CD4-positive, alpha-beta T cell treated with Interleukin-15 for 1 hour (primary cell): Measurements from ENCODE around the gene WDR88.
"Not testable (repeated sequence)": the region's sequence is repeated elsewhere in the genome, so short reads cannot be mapped to it uniquely, and the experiment has no call there.

ENCODE experiments used
- DNase-seq: peaks from one replicate; pipeline ENCODE4 v3.0.0-alpha.2; 2020

The WDR88 gene

DNA sequence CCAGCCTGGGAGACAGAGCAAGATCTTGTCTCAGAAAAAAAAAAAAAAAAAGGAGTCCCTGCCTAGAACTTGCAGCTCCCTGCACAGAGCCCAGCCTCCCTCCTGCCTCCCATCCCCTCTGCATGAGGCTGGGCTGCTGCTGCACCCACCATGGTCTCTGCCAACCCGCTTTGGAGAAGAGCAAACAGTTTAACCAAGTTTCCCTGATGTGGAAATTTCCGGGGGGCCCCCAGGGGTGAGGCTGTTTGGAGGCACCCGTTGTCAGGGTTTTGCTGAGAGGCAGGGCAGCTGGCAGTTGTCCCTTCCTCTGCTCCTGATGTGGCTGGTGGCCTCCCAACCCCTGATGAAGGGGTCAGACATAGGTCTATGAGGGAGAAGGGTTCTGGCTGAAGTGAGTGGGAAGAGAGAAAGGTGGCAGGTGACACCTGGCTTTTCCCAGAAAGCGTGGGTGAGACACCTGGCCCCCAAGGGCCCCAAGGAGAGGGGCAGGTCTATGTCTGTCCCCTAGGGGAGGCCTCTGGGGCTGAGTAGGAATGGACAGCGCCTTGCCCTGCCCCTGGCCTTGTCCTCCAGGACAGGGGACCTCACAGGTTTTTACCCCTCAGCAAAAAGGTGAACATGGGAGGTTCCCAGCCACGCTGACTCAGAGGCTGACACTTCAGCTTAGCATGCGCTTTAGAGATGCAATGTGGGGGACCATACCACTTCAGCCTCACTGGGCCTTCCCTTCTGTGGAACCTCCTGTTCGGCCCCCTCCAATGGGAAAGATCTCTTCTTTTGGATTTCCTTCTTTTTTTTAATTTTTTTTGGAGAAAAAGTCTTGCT lies 67.7 kb downstream of the WDR88 start:
- DNase-seq, result no peak

DNA sequence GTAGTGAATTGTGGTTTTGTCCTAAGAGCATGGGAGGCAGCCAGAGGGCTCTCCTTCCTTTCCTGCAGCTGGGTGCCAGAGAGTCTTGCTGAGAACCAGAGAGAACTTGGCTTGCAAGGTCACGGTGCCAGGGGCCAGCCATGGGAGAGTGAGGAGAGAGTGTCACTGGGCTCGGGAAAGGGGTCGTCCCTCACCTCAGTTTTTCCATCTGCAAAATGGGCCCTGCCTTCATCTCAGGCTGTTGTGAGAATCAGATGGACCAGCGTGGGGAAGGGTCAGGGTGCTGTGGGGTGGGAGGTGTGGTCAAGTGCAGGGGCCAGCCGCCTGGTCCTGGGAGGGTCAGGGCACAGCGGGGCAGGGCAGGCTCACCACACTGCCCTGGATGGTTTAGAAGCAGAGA lies 69.6 kb downstream of the WDR88 start:
- DNase-seq, result no peak

DNA sequence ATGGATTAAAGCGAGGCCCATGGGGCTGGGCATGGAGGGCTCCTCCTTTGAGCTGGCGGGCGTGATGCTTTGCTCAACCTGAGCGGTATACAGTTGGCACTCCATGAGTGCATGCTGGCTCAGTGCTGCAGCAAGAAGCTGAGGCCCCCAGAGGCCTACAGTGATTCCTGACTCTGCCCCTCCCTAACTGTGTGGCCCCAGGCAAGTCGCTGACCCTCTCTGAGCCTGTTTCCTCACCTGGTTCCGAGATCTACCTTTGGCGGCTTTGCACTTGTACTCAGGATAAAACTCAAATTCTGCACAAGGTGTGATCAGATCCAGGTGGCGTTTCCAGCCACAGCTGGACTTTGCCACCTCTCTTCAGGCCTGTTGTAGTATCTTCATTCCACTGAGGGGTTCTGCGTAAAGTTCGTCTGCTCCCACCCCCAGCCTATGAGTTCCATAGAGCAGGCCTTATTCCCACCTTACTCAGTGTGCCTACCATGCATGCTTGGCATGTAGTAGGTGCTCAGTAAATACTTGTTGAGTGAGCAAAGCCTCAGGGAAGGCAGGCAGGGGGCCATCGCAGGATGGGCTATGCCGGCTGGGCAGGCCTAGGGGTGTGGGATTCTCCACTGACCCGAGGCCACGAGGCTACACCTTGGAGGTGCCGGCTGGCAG lies 70.1 kb downstream of the WDR88 start:
- DNase-seq, result no peak

DNA sequence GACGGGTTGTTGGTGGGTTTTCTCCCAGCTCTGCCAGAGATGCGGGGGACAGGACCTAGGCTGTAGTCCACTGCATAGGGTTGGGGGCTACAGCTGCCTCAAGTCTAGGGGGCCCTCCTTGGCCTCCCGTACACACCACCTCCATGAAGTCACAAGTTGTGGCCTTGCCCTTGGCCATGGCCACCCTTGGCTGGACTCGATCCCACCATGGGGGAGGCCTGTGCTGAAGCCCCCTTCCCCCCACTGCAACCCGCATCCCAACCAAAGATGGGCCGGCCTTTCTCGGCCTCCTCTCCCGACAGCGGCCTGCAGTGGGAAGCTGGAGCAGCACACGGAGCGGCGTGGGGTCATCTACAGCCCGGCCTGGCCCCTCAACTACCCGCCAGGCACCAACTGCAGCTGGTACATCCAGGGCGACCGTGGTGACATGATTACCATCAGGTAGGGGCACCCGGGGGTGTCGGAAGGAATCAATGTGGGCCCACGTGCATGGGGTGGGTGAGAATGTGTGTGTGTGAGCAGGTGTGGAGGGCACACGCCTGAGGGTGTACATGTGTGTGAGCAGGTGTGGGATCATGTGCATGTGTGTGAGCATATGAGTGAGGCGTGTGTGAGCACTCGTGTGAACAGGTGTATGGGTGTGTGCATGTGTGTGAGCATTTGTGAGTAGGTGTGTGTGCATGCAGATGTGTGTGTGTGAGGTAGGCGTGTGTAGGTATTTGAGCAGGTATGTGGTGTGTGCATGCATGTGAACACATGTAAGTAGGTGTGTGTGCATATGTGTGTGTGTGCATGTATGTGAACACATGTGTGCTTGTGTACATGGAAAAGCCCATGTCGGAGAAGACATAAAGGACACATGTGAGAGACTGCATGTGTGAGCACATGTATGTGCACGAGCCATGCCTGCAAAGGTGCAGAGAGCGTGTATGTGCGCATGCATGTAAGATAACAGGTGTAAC lies 70.9 kb downstream of the WDR88 start:
- no peak for DNase-seq

DNA sequence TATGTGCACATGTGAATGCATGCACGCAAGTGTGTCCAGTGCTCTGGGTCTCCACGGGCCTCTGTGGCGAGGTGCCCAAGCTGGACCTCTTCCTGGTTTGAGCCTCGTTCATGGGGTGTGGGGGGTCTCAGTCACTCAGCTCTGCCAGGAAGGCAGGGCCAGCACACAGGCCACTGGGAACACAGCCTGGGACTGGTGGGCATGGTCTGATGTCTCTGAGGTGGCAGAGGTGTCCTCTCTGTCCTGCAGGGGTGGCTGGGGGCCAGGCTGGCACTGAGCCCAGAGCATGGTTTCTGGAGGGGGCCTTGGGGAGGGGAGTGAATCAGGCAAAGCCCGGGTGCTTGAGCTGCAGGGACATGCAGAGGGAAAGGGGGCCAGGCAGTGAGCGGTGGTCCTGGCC lies 71.6 kb downstream of the WDR88 start:
- no peak for DNase-seq

DNA sequence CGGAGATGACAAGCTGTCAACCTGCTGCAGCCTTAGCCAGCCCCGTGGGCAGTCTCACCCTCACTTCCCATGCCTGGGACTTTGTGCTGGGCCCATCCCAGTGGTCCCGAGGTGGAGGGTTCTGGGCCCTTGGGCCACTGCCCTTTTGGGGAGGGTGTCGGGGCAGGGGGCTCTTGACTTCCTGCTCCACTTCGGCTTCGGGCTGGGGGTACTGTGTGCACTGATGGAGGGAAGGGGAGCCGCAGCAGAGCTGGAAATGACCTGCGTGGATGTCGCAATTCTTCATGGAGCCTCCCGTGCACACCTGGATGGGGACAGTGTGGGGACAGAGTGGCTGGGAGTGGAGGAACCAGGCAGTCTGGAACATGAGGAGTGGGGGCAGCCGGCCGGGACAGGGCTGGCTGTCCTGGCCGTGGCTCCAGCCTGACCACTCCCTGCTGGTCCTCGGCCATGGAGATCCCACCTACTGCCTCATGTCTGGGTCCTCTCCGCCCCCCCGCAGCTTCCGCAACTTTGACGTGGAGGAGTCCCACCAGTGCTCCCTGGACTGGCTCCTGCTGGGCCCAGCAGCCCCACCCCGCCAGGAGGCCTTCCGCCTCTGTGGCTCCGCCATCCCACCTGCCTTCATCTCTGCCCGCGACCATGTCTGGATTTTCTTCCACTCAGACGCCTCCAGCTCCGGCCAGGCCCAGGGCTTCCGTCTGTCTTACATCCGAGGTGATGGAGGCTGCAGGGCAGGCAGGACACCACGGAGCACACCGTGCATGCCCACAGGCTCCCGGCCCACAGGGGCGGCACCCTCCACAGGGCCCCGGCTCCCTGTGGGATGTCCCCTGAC lies 72.4 kb downstream of the WDR88 start:
- no peak for DNase-seq

DNA sequence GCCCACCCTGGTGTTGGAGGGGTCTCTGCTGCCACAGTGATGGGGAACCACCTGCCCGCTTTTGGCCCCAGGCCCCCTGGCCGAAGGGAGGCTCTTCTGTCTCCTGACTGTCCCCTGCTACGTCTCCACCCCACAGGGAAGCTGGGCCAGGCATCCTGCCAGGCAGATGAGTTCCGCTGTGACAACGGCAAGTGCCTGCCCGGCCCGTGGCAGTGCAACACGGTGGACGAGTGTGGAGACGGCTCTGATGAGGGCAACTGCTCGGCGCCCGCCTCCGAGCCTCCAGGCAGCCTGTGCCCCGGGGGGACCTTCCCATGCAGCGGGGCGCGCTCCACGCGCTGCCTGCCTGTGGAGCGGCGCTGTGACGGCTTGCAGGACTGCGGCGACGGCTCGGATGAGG lies 73.2 kb downstream of the WDR88 start:
- no peak for DNase-seq

DNA sequence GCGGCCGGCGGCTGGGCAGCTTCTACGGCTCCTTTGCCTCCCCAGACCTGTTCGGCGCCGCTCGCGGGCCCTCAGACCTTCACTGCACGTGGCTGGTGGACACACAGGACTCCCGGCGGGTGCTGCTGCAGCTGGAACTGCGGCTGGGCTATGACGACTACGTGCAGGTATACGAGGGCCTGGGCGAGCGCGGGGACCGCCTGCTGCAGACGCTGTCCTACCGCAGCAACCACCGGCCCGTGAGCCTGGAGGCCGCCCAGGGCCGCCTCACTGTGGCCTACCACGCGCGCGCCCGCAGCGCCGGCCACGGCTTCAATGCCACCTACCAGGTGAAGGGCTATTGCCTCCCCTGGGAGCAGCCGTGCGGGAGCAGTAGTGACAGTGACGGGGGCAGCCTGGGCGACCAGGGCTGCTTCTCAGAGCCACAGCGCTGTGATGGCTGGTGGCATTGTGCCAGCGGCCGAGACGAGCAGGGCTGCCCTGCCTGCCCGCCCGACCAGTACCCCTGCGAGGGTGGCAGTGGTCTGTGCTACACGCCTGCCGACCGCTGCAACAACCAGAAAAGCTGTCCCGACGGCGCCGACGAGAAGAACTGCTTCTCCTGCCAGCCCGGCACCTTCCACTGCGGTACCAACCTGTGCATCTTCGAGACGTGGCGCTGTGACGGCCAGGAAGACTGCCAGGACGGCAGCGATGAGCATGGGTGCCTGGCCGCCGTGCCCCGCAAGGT lies 73.8 kb downstream of the WDR88 start:
- DNase-seq, result no peak

DNA sequence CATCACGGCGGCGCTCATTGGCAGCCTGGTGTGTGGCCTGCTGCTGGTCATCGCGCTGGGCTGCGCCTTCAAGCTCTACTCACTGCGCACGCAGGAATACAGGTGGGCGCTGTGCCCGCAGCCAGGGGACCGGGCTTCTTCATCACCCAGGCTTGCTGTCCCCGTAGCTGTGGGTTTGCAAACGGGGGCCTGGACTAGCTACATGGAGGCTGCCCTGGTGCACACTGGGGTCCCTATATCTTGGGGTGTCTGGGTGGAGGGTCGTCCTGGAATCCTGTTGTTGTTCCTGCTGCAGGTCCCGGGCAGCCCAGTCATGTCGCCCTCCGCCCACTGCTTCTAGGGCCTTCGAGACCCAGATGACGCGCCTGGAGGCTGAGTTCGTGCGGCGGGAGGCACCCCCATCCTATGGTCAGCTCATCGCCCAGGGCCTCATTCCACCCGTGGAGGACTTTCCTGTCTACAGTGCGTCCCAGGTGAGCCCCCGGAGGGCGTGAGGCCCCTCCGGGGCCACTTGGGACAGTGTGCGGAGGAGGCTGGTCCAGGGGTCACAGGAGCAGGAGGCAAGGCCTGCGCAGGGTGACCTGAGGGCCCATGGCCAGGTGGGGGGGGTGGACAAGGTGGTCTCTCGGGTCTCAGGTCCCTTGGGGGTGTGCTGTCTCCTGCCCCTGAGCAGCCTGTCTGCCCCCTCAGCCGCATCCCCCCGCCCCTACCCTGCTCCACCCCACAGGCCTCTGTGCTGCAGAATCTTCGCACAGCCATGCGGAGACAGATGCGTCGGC lies 74.5 kb downstream of the WDR88 start:
- DNase-seq, result no peak

DNA sequence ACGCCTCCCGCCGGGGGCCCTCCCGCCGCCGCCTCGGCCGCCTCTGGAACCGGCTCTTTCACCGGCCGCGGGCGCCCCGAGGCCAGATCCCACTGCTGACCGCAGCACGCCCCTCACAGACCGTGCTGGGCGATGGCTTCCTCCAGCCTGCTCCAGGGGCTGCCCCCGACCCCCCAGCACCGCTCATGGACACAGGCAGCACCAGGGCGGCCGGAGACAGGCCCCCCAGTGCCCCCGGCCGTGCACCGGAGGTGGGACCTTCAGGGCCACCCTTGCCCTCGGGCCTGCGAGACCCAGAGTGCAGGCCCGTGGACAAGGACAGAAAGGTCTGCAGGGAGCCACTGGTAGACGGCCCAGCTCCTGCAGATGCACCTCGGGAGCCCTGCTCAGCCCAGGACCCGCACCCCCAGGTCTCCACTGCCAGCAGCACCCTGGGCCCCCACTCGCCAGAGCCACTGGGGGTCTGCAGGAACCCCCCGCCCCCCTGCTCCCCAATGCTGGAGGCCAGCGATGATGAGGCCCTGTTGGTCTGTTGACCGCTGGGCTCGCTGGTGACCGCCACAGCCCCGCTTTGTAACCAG lies 75.2 kb downstream of the WDR88 start:
- DNase-seq, result no peak

DNA sequence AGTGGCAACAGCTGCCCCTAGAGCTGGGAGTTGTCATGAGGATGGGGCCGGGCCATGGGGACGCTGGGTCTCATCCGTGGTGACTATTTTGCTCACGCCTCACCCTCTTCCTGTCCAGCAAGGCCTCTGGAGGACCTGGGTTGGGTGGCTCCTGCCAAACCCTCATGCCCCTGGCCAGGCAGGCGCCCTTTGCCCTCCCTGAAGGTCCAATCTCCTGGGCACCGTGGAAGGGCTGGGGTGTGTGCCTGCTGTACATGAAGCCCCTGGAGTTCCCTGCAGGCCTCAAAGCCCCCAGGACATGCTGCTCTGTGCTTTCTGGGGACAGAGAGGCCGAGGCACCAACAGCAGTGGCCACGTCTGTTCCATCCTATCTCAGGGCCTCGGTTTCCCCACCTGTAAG lies 76.0 kb downstream of the WDR88 start:
- DNase-seq, result no peak

DNA sequence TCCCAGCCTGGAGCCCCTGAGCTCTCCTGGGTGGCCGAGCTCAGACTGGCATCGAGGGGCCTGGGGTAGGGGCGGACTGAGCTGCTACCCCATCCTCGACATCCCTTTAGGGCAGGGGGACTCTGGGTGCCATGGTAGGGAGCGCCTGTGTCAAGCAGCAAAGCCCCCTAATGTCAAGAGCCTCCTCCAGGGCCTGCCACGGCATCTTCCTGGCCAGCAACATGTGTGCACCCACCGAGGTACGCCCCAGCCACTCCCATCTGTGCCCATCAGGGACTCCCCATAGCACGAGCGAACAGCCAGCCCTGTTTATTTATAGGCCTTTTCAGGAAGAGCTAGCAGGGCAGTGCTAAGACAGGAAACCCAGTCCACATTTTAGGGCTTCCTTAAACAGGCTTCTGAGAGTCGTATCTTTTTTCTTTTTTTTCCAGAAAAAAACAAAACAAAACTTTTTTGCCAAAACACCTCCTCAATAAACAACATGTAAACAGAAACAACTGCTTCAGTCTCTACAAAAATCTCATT lies 76.5 kb downstream of the WDR88 start:
- no peak for DNase-seq

DNA sequence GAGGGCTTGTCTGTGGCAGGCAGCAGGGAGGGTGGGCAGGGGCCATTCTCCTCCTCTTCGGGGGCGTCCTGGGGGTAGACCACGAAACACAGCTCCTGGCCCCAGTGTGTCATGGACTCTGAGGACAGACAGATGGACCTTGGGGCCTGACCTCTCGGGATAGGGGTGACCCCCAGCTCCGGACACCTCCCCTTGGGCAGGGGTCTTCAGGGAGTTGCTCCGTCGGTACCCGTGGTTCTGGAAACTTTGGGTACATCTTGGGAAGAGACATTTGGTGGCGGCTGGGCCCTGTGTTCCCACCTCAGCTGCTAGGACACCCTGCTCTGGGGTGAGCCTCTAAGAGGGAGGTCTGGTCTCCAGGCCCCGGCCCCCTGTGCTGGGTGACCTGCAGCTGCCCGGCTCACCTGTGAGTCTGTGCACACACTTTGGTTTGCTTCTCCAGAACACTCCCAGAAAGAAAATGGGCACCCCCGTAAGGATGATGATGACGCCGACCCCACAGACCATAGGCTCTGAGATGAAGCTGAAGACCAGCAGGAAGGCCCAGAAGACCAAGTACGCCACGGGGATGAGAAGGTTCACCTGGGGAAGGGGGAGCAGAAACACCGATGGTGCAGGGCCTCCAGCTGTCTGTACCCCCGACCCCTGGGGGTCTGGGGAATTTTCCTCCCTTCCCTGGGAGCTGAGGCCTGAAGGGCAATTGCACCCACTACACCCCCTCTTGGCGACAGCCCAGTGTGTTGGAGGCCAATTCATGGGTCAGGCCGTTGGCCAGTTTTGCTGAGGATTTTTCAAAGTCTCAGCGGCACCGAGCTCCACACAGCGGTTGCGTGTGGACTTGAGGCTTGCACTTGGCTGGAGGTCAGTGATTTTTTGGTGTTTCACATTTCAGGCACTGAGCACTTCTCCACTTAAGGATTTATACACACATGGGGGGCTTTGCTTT lies 77.3 kb downstream of the WDR88 start:
- no peak for DNase-seq

DNA sequence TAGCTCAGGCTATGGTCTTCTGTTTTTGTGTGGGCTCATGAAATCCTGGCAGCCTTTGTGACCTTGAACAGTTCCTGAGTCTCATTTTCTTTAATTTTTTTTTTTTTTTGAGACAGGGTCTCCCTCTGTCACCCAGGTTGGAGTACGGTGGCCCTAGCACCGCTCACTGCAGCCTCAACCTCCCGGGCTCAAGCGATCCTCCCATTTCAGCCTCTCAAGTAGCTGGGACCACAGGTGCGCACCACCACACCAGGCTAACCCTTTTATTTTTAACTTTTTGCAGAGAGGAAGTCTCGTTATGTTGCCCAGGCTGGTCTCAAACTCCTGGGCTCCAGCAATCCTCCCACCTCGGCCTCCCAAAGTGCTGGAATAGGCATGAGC lies 77.9 kb downstream of the WDR88 start:
- DNase-seq, result not testable (repeated sequence)

DNA sequence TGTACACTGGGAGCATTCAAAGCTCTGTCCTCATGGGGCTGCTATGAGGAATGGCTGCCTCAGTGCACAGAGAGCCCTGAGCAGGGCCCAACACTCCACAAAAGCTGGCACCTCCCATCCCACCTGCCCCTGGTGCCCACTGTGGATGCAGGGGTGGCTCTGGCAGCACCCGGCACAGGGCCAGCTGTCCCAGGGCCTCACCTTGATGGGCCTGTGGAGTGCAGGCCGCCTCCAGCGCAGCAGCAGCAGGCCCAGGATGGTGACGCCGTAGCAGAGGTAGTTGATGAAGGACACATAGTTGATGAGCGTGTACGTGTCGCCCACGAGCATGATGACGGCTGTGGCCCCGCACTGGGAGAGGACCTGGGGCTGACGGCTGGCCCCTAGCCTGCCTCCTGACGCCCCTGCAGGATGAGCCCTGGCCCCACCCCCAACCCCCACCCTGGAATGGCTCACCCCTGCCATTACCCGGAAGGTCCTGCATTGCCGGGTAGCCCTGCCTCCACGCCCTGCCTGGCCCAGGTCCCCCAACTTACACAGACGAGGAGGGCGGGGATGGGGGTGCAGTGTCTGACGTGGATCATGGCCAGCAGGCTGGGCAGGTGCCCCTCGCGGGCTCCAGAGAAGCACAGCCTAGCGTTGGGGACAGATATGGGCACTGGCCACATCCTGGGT lies 78.5 kb downstream of the WDR88 start:
- no peak for DNase-seq

DNA sequence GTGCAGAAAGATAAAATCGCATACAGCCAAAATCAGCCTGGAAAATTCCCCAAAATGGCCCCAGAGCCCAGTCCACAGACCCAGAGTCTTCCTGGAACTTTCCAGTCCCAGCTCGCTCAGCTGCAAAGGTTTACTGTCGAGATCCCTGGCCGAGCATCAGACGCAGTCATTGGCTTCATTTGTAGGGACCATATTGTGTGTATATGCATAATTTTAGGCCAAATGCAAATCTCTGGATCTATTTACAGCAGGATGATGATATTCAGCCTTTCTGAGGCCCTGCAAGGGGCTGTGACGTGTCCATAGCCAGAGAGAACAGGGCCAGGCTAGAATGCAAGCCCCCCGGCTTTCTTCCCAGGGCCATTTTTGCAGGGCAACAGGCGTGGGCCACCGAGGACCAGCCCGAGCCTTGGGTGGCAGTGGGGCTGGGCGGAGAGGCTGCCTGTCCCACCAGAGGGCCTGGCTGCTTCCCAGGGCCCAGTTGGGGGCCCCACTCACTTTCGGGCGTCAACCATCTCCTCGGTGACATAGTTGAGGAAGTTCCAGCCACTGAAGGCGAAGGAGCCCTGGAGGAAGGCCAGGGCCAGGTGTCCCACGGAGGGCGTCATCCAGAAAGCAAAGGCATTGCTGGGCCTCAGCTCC lies 80.0 kb downstream of the WDR88 start:
- DNase-seq, result no peak

DNA sequence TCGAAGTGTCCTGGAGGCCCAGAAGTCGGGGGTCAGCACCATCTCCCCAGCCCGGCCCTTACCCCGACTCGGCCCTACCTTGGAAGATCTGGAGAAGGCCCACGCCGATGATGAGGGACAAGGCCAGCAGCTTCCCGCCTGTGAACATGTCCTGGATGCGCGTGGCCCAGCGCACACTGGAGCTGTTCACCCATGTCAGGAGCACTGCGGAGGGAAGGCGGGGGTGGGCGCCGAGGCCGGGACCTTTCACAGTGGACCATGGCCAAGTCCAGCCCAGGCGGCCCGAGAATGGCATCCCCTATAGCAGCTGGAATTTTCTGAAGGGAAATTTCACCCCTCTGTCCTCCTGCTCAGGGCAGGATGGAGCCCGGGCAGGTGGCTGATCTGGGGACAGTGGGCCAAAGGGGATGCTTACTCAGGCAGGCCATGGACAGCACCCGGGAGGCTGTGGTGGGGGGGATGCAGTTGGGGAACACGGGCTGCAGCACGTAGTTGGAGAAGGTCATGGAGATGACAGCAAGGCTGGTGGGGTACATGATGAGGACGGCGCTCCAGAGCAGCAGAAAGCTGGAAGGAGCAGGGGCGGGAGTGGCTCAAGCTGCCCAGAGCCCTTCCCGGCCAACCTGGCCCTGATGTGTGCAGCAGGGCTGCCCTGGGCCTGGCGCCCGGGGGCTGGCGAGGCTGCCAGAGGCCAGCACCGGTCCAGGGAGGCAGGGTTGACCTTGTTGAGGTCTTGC lies 80.7 kb downstream of the WDR88 start:
- no peak for DNase-seq
